ENCODE data around the gene ZNF571. TPM values are rescaled to one million over a fixed set of nuclear protein-coding genes. Genes with fewer than 3 reads are reported as not detected.

ZNF571 gene
- 1 to 10 TPM; 2.8 to 3.5 TPM for total RNA-seq

DNA sequence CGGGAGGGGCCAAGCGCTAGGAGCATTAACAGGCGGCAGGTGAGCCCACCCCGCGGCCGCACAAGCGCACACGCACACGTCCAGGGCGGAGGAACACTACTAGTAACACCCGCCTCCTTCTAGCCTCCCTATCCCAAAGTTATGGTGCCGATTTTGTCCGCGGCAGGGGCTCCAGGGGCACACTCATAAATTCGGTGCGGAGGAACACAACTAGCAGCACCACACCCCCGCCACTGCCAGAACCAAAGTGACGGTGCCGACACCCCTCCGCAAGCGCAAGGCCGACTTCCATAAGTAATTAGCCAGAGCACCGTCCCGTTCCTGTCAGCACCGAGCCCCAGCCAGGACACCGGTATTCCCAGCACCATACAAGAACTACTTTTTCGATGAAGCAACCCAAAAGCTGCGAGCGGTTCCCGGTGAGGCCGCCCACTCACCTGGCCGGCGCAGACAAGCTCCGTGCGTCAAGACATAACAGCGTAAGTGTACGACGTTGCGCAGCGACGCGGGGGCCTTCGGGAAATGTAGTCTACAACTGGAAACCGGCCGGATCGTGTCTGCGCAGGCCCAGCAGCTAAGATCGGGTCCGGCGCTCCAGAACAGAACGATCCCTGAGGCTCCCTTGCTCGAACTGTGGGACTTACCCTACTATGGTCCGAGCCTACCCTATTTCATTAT is at the start of gene ZNF571, which contains the start of gene ZNF540:
Gene ZNF571, minus strand, starts transcription at position 489 of the 678 bp plus-strand sequence. CDS start 8,116 bp downstream, outside the sequence.
Gene ZNF540, plus strand, starts transcription at position 573 of the 678 bp plus-strand sequence. CDS start 3,572 bp downstream, outside the sequence.
- CTCF ChIA-PET = interaction anchor here (1.2 kb wide), 1 partner anchor 88 kb away, joined by 3 read pairs; the partner anchor contains the start of gene ZNF793
- H3K4me3 Mint-ChIP-seq = peak within 1 kb of the TSS; percentile 99
- DNase-seq = peak; percentile 96
- no peaks in the 10 kb centered on the region for H3K27me3 Mint-ChIP-seq (ENCODE audit: low read depth)
- peaks cover 33% of the 10 kb centered on the region for H3K36me3 Mint-ChIP-seq (ENCODE audit: low read depth)
- H3K9me3 Mint-ChIP-seq = peaks cover 26% of the 10 kb centered on the region
- peaks cover 17% of the 10 kb centered on the region for H3K4me1 Mint-ChIP-seq (ENCODE audit: low read depth)
- intact Hi-C loops (cut with micrococcal nuclease) = loop anchor here (1.0 to 10.0 kb wide), 12 partner anchors 61 to 744 kb away; partner anchors contain the start of genes SPINT2, ZFP30, ZNF345 and ZNF383
- peak within 1 kb of the TSS; percentile 97 for H3K27ac Mint-ChIP-seq

DNA sequence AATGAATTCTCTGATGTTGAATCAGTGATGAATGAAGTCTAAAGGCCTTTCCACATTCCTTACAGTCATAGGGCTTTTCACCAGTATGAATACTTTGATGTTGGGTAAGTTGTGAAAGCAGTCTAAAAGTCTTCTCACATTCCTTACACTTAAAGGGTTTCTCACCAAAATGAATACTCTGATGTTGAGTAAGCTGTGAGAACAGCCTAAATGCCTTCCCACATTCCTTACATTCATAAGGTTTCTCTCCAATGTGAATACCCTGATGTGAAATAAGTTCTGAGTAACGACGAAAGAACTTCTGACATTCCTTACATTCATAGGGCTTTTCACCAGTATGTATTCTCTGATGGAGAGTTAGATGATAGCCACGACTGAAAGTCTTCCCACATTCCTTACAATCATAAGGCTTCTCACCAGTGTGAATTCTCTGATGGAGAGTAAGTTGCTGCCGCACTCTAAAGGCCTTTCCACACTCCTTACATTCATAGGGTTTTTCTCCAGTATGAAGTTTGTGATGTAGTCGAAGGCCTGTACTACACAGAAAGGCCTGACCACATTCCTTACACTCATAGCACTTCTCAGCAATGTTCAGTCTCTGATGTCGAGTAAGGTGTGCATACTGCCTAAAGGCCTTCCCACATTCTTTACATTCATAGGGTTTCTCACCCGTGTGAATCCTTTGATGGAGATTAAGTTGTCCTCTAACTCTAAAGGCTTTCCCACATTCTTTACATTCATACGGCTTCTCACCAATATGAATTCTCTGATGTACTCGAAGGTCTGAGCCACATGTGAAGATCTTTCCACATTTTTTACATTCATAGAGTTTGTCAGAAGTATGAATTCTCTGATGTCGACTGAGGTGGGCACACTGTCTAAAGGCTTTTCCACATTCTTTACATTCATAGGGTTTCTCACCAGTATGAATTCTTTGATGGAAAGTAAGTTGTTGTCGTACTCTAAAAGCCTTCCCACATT is 40.8 kb upstream of the ZNF571 start:
- Mint-ChIP-seq H3K4me3 (no peak overlapping the region), H3K27ac (no peak overlapping the region), H3K9me3 (peaks cover 44% of the 10 kb centered on the region), H3K4me1 (ENCODE audit: low read depth) (no peaks in the 10 kb centered on the region), H3K36me3 (ENCODE audit: low read depth) (peaks cover 49% of the 10 kb centered on the region), H3K27me3 (ENCODE audit: low read depth) (no peaks in the 10 kb centered on the region)
- CTCF ChIA-PET = no interaction called here
- DNase-seq = no peak
- intact Hi-C loops (cut with micrococcal nuclease) = no loop called here

DNA sequence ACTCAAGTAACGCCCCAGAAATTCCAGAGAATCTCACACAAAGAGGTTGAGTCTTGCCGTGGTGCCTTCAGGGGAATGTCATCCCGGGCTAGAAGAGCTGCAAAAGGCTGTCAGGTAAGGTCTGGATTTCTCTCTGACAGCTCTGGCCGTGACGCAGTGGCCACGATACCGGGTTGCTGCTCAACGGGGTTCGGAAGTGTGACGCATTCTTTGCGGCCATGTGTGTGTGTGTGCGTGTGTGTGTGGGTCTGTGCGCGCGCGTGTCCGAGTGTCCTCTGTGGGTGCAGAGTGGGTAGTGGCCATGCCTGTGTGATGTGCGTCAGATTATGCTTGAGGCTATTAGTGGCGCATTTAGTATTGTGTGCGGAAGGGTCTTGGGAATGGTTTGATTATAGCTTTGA is 390 bp upstream of the ZNF571 start:
- Mint-ChIP-seq H3K9me3 (peaks cover 30% of the 10 kb centered on the region), H3K36me3 (ENCODE audit: low read depth) (peaks cover 35% of the 10 kb centered on the region), H3K27ac (peak overlapping the region; percentile 97), H3K27me3 (ENCODE audit: low read depth) (no peaks in the 10 kb centered on the region), H3K4me3 (peak overlapping the region; percentile 99), H3K4me1 (ENCODE audit: low read depth) (peaks cover 17% of the 10 kb centered on the region)
- DNase-seq = peak; percentile 70
- intact Hi-C loops (cut with micrococcal nuclease) = loop anchor here (1.0 to 10.0 kb wide), 12 partner anchors 60 to 745 kb away; partner anchors contain the start of genes SPINT2, ZFP30, ZNF345 and ZNF383
- CTCF ChIA-PET = interaction anchor here (1.2 kb wide), 1 partner anchor 88 kb away, joined by 3 read pairs; the partner anchor contains the start of gene ZNF793

DNA sequence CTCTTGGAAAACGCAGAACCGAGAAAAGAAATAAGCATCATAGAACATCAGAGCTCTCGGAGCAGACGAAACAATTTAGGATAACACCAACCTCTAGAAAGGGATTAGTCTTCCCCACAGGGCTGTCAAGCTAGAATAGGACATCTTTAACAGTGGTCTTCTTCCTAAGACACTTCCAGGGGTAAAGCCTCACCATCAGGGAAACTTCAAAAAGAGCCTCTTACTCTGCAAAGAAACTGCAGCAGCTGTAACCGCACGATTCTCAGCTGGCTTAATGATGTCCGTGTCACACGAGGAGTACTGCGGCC is 642 bp downstream of the ZNF571 start:
- Mint-ChIP-seq H3K27ac (peak overlapping the region; percentile 97), H3K4me3 (peak overlapping the region; percentile 99), H3K27me3 (ENCODE audit: low read depth) (no peaks in the 10 kb centered on the region), H3K36me3 (ENCODE audit: low read depth) (peaks cover 34% of the 10 kb centered on the region), H3K9me3 (peaks cover 27% of the 10 kb centered on the region), H3K4me1 (ENCODE audit: low read depth) (peaks cover 17% of the 10 kb centered on the region)
- intact Hi-C loops (cut with micrococcal nuclease) = loop anchor here (1.0 to 10.0 kb wide), 12 partner anchors 61 to 744 kb away; partner anchors contain the start of genes SPINT2, ZFP30, ZNF345 and ZNF383
- DNase-seq = no peak
- CTCF ChIA-PET = interaction anchor here (1.2 kb wide), 1 partner anchor 87 kb away, joined by 3 read pairs; the partner anchor contains the start of gene ZNF793

DNA sequence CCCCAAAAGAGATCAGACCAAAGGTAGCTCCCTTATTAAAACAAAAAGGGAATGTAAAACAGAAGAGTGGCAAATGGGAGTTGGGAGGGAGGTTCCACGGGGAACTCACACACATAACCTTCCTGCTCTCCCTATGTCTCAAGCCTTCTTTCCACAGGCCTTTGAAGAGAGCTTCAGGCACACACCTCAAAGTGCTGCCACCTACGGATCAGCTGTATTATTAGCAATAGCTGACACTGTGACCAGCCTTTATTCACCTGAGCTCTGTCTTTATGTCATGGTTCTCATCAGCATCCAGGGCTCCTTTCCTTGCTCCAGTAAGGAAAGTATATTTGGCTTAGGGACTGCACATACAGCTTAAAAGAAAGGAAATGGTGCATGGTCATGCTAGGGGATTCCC is 11.3 kb downstream of the ZNF571 start:
- no peak overlapping the region for H3K27ac Mint-ChIP-seq
- no peaks in the 10 kb centered on the region for H3K4me1 Mint-ChIP-seq (ENCODE audit: low read depth)
- H3K4me3 Mint-ChIP-seq = no peak overlapping the region
- peaks cover 38% of the 10 kb centered on the region for H3K36me3 Mint-ChIP-seq (ENCODE audit: low read depth)
- intact Hi-C loops (cut with micrococcal nuclease) = no loop called here
- no peaks in the 10 kb centered on the region for H3K27me3 Mint-ChIP-seq (ENCODE audit: low read depth)
- CTCF ChIA-PET = no interaction called here
- H3K9me3 Mint-ChIP-seq = peaks cover 47% of the 10 kb centered on the region
- no peak for DNase-seq

DNA sequence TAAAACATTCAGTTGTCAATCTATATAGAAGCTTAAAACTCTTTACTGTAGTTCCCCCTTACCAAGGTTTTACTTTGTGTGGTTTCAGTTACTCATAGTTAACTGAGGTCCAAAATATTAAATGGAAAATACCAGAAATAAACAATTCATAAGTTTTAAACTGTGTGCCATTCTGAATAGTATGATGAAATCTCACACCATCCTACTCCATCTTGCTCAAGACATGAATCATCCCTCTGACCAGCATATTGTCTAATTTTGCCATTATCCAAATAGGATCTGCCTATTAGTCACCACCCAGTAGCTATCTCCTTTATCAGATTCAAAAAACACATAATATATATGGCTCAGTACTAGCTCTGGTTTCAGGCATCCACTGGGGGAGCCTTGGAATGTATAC is 22.4 kb downstream of the ZNF571 start:
- Mint-ChIP-seq H3K9me3 (peaks cover 55% of the 10 kb centered on the region), H3K27me3 (ENCODE audit: low read depth) (no peaks in the 10 kb centered on the region), H3K4me3 (no peak overlapping the region), H3K36me3 (ENCODE audit: low read depth) (peaks cover 73% of the 10 kb centered on the region), H3K27ac (no peak overlapping the region), H3K4me1 (ENCODE audit: low read depth) (no peaks in the 10 kb centered on the region)
- CTCF ChIA-PET = no interaction called here
- intact Hi-C loops (cut with micrococcal nuclease) = no loop called here
- no peak for DNase-seq

DNA sequence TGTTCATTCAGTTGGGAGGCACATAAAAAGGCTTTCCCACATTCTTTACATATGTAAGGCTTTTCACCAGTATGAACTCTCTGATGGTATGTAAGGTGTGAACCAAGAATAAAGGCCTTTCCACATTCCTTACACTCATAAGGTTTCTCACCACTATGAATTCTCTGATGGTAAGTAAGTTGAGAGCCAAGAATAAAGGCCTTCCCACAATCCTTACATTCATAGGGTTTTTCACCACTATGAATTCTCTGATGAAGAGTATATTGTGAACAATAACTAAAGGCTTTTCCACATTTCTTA is 29.3 kb downstream of the ZNF571 start:
- intact Hi-C loops (cut with micrococcal nuclease) = no loop called here
- Mint-ChIP-seq H3K4me3 (no peak overlapping the region), H3K4me1 (ENCODE audit: low read depth) (no peaks in the 10 kb centered on the region), H3K27ac (no peak overlapping the region), H3K36me3 (ENCODE audit: low read depth) (peaks cover 84% of the 10 kb centered on the region), H3K9me3 (peaks cover 73% of the 10 kb centered on the region), H3K27me3 (ENCODE audit: low read depth) (no peaks in the 10 kb centered on the region)
- CTCF ChIA-PET = interaction anchor here (0.6 kb wide), 1 partner anchor 258 kb away, joined by 3 read pairs; no protein-coding TSS in a partner anchor
- DNase-seq = no peak

DNA sequence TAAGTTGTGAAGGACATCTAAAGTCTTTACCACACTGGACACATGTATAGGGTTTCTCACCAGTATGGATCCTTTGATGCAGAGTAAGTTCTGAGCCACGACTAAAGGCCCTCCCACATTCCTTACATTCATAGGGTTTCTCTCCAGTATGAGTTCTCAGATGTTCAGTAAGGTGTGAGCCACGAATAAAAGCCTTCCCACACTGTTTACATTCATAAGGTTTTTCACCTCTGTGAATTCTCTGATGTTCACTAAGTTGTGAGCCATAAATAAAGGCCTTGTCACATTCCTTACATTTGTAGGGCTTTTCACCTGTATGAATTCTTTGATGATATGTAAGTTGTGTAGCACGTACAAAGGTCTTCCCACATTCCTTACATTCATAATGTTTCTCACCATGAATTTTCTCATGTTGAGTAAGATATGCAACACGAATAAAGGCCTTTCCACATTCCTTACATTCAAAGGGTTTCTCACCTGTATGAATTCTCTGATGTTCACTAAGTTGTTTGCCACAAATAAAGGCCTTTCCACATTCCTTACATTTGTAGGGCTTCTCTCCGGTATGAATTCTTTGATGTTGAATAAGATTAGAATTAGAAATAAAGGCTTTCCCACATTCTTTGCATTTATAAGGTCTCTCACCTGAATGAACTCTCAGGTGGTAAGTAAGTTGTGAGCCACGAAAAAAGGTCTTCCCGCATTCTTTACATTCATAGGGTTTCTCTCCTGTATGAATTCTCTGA is 29.8 kb downstream of the ZNF571 start:
- no peaks in the 10 kb centered on the region for H3K27me3 Mint-ChIP-seq (ENCODE audit: low read depth)
- no peak overlapping the region for H3K27ac Mint-ChIP-seq
- no peak overlapping the region for H3K4me3 Mint-ChIP-seq
- no peak for DNase-seq
- intact Hi-C loops (cut with micrococcal nuclease) = no loop called here
- H3K36me3 Mint-ChIP-seq (ENCODE audit: low read depth) = peaks cover 80% of the 10 kb centered on the region
- H3K9me3 Mint-ChIP-seq = peaks cover 69% of the 10 kb centered on the region
- no peaks in the 10 kb centered on the region for H3K4me1 Mint-ChIP-seq (ENCODE audit: low read depth)
- CTCF ChIA-PET = no interaction called here

DNA sequence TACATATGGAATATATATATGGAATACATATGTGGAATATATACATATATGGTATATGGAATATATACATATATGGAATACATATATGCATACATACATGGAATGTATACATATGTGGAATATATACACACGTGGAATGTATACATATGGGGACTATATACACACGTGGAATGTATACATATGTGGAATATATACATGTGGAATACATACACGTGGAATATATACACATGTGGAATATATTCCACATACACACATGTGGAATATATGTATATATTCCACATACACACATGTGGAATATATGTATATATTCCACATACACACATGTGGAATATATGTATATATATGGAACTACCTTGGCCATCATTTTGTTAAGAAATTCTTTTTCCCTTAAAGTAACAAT is 31.1 kb downstream of the ZNF571 start:
- CTCF ChIA-PET = no interaction called here
- Mint-ChIP-seq H3K4me1 (ENCODE audit: low read depth) (no peaks in the 10 kb centered on the region), H3K4me3 (no peak overlapping the region), H3K27me3 (ENCODE audit: low read depth) (no peaks in the 10 kb centered on the region), H3K9me3 (peaks cover 69% of the 10 kb centered on the region), H3K27ac (no peak overlapping the region), H3K36me3 (ENCODE audit: low read depth) (peaks cover 79% of the 10 kb centered on the region)
- intact Hi-C loops (cut with micrococcal nuclease) = no loop called here
- DNase-seq = no peak

DNA sequence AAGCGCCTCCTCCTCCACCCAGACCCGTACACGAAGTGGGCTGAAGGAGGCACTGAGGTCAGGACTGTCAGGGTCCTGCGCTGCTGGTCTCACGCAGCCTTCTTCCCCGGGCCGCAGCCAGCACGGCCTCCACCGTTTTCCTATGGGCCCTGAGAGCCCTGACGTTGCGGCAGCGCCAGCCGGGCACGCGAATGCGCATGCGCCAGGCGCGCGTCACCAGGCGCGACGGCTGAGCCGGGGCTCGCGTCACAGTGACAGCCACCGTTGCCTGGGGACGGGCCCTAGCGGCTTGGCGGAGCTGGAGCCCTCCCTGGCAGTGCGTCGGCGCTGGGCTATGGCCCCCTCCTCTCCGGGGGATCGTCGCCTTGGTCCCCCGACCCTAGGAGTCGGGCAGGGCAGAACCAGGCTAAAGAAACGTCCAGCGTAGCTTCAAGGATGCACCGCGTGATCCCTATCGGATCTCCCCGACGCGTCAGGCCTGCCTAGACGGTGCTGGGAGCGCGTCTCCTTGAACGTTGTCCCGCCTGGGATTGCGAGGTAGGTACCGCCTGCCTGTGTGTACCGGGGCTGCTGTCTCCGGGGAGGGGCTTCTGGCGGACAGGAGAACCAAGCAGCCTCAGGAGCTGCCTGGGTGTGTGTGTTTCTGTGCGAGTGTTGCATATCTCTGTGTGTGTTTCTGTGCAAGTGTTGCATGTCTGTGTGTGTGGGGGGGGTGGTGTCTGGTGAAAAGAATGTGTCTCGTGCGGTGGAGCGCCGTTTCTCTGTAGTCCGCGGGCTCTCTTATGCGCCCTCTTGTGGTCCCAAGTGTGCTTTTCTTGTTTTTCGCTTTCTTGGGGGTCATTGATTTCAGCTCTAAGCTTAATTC is 43.2 kb downstream of the ZNF571 start:
- Mint-ChIP-seq H3K27ac (no peak overlapping the region), H3K4me1 (ENCODE audit: low read depth) (peaks cover 6% of the 10 kb centered on the region), H3K4me3 (peak overlapping the region; percentile 76), H3K9me3 (peaks cover 63% of the 10 kb centered on the region), H3K27me3 (ENCODE audit: low read depth) (peaks cover 2% of the 10 kb centered on the region), H3K36me3 (ENCODE audit: low read depth) (peaks cover 29% of the 10 kb centered on the region)
- peak; percentile 58 for DNase-seq
- CTCF ChIA-PET = interaction anchor here (0.6 kb wide), 1 partner anchor 108 kb away, joined by 4 read pairs; no protein-coding TSS in a partner anchor
- intact Hi-C loops (cut with micrococcal nuclease) = loop anchor here (5.0 to 10.0 kb wide), 2 partner anchors 237 to 579 kb away; no protein-coding TSS in a partner anchor

DNA sequence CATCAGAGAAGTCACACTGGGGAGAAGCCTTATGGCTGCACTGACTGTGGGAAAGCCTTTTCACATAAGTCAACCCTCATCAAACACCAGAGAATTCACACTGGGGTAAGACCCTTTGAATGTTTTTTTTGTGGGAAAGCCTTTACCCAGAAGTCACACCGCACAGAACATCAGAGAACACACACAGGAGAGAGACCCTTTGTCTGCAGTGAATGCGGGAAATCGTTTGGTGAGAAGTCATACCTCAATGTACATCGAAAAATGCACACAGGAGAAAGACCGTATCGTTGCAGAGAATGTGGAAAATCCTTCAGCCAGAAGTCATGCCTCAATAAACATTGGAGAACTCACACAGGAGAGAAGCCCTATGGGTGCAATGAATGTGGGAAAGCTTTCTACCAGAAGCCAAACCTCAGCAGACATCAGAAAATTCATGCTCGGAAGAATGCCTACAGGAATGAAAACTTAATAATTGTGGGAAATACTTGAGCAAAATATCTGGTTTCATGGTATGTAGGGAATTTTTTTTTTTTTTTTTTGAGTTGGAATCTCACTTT is 57.1 kb downstream of the ZNF571 start:
- H3K4me3 Mint-ChIP-seq = no peak overlapping the region
- intact Hi-C loops (cut with micrococcal nuclease) = no loop called here
- CTCF ChIA-PET = no interaction called here
- H3K9me3 Mint-ChIP-seq = peaks cover 51% of the 10 kb centered on the region
- peaks cover 56% of the 10 kb centered on the region for H3K36me3 Mint-ChIP-seq (ENCODE audit: low read depth)
- no peaks in the 10 kb centered on the region for H3K4me1 Mint-ChIP-seq (ENCODE audit: low read depth)
- no peak for DNase-seq
- no peaks in the 10 kb centered on the region for H3K27me3 Mint-ChIP-seq (ENCODE audit: low read depth)
- no peak overlapping the region for H3K27ac Mint-ChIP-seq
